DMS114 treated with DMSO at 0.1 percent for 48 hours (cell line): ENCODE results near the gene SNRNP27.

Experiments
- DNase-seq: peaks from one replicate; lab custom pipeline; 2025; ENCODE audit not compliant: unreplicated experiment; lab: John Stamatoyannopoulos, UW

The SNRNP27 gene

DNA sequence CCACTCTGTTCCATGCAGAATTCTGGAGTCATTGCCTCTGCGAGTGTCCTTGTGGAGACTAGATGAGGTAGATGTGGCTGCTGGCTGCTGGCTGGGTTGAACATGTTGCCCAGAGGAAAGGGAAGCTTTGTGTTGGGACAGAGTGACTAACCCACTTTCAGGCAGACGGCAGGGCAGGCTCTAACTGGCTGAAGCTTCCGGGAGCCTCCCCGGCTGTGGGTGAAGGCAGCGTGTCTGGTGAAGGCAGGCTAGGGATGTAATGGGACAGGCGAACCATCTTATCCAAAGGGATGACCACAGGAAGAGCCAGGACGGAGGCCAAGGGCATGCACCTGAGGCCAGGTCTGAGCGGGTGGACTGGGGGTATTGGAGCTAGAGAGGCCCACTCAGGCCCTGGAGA, 51.7 kb downstream of the SNRNP27 start:
- no peak for DNase-seq

DNA sequence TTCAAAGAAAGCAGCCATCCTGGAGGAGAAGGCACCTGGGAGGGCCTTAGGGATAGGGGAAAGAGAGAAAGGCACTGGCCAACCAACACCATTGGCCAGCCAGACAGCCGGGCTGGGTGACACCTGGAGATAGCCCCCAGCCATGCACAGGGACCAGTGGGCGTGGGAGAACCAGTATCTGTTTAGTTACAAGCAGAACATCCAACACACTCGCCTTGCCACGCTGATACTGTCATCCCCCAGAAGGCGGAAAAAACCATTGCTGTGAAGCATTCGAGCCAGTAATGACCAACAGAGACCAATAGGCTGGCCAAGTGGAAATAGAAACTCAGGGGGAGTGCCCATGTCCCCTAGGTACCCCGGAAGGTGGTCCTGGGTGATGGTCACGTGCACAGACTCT, 52.2 kb downstream of the SNRNP27 start:
- DNase-seq = no peak

DNA sequence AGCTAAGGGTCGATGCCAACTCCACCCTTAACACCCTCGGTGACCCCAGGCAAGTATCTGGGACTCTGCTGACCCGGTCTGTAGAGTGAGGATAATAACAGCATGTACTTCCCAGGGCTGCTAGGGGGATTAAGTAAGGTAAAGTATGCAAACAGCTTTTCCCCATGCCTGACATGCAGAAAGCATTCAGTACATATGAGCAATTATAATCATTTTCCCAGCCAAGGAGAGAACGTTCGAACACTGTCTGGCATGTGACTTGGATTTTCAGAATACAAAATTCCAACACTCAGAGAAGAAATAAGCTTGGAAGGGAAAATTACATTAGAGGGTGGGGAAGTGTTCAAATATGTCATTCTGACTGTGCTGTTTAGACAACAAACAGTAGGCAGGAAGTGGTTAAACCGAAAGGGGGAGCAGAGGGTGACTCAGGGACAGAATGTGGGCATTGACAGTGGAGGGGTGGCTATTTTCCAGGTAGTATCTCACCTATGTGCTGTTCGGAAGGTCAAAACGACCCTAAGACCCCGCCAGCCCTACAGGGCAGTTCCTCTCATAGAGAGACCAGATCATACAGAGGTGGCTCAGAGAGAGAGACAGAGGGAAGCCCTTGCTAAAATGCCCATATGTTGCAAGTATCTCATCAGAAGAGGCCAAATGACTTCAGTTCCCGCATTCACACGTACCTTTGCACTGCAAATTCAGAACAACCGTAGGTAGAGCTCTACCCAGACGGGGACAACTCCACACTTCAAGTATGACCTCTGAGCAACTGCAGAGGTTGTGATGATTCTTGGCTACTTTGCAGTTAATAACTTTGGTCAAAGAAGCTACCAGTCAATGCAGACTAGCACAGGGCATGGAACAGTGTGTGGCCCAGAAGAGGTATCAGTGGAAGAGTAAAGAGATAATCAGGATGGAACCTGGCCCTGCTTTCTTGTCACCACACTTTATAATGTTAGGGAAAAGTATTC, 52.9 kb downstream of the SNRNP27 start:
- DNase-seq = no peak

DNA sequence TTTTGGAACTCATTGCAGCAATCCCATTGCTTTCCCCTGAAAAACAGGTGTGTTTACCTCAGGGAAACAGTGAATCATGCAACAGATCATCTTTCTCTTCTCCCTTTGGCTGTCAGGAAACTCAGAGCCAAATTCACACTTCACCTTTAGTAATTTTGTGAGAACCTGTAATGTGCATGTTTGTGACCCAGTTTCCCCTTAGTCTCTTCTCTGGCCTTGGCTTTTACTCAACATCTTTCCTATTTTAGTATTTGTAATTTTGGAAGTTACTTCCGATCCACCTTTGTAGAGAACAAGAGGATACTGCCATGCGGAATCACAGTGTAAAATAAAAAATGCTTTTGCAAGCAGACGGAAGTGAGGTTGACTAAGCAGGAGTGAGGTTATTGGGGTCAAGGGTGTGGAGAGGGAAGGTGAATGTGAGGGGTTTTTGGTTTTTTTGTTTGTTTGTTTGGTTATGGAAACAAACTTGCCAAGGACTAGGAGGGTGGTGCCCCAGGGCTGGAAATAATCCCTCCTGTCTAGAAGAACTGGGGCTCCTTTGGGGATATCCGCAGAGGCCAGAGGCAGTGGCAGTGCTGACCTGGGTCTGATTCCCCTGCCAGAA, 53.7 kb downstream of the SNRNP27 start:
- no peak for DNase-seq

DNA sequence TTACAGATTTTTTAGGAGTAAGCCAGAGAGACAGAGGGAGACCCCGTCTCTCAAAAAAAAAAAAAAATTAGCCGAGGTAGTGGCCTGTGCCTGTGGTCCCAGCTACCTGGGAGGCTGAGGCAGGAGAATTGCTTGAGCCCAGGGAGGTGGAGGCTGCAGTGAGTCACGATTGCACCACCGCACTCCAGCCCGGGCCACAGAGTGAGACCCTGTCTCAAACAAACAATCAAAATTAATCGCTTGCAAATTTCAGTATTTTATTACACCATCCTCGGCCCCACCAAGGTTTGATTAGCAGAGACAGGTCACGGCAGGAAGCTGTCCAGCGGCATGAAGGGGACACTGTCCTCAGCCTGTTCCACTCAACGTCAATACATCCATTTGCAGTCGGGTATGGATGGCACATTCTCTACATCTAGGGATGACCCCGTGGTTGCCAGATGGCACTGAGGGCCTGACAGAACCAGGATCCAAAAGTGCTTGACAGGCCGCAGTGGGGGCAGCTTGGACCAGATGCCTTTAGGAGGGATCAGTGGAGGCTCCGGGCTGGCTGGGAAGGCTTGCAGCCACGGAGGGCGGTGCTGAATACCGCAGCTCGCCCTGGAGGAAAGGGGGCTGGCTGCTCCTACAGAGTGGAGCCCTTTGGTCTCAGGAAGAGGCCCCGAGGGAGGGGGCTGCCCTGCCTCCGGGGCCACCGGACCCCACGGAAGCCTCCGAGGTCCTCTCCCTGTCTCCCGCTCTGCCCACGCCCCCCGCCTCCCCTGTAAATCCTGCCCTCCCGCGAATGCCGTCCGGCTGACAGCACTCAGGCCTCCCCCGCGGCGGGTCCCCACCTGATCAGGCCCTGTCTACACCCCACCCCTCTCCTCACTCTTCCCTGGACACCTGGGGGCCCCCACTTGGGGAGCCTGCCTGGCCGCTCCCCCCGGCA, 54.5 kb downstream of the SNRNP27 start:
- DNase-seq = no peak

DNA sequence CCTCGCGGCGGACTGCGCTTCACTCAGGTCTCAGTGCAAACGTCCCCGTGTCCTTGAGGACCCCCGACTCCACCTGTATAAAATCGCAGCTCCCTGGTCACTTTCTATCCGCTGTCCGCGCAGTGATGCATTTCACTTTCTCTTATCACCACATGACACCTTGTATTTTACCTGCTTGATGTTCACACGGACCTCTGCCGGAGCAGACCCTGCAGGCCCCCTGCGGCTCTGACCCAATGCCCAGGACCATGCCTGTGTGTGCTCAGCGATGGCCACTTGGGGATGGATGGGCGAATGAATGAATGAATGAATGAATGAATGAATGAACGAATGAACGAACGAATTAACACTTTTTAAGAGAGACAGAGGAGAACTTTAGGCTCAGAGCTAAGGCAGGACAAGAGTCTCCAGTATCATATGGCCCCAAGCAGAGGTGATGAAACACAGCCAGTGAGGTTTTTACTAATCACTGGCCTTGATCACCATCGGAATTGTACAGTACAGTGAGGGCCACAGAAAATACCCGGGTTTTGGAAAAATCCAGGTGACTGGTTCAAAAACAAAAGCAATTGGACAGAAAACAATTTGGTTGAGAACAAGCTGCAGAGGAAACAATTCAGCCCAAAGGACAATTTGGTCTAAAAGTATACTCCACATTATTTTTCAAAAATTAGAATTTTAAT, 55.3 kb downstream of the SNRNP27 start:
- DNase-seq = no peak

DNA sequence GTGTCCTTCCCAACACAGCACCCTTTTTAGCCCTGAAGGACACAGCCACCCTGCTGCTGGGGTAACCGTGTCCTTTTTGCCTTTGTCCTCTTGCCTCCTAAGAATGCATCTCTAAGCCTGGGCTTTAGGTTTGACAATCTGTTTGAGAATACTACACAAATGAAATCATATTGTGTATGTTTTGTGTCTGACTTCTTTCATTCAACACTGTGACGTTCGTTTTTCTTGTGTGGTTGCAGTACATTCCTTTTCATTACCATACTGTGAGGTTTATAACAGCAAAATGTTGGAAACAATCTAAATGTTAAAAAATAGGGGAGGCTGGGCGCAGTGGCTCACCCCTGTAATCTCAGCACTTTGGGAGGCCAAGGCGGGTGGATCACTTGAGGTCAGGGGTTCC, 56.5 kb downstream of the SNRNP27 start:
- no peak for DNase-seq

DNA sequence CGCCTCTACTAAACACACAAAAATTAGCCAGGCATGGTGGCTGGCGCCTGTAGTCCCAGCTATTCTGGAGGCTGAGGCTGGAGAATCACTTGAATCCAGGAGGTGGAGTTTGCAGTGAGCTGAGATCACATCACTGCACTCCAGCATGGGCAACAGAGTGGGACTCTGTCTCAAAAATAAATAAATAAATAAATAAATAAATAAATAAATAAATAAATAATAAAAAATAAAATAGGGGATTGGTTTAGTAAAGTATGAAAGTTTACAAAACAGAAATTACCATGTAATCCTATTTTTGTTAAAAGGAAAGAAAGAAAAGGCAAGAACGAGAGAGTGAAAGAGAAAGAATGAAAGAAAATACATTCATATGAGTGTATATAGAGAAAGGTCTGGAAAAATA, 56.9 kb downstream of the SNRNP27 start:
- peak; percentile 7 for DNase-seq

DNA sequence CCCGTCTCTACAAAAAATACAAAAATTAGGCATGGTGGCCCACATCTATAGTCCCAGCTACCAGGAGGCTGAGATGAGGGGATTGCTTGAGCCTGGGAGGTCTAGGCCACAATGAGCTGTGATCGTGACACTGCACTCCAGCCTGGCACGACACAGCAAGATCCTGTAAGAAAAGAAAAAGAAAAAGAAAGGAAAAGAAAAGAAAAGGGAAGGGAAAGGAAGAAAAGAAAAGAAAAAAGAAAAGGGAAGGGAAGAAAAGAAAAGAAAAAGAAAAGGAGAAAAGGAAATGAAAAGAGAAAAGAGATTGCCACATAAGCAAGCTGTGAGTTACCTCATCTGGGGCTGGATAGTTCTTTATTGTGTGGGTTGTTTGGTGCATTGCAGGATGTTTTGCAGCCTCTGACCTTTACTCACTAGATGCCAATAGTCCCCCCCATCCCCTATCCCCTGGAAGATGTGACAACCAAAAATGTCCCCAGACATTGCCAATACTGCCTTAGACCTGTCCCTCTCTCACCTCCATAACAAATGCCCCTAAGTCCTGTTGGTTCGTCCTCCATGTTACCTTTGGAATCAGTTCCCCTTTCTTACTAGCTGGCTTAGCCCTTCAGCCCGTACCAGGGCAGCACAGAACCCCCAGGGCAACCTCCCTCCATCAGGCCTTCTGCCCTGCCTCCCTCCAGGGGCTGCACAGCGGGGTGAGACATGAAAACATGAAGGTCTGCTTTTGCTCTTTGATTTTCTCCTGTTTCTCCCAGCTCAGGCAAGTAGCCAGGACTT, 58.8 kb downstream of the SNRNP27 start:
- no peak for DNase-seq

DNA sequence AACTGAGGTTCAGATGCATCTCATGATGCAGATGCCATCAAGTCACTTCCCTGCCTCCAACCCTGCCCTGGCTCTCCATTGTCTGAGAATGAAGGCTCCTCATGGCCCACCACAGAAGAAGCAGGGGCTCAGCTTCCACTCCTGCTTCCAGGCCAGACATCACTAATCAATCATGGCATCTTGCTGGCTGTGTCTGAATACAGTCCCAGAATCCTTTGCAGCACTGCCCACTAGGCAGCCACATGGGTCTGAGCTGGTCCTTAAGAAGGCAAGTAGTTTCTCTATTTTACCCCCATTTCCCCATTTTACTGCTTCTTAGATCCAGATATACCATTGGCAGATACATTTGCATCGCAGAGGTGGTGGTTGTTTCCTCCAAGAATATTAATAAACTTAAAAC, 60.3 kb downstream of the SNRNP27 start:
- no peak for DNase-seq
